Measurements from ENCODE around the gene IQCE.

The IQCE gene

DNA sequence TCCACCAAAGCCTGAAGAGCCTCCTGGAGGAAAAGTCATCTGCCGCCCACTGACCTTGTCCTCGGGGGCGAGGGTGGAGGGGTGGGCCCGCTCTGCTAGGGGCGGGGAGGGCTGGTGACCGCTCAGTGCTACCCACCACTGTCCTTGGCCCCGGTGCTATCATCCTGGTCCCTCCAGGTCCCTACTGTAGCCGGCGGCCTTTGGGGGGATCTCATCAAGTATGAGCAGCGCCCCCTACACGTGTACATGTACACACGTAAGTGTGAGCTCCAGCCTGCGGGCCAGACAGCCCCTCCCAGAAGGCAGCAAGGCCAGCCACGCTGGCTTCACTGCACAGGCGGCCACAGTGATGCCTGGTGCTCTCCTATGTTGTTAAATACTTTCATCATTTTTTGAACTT is 92.6 kb downstream of the IQCE start:
- no peak for DNase-seq

DNA sequence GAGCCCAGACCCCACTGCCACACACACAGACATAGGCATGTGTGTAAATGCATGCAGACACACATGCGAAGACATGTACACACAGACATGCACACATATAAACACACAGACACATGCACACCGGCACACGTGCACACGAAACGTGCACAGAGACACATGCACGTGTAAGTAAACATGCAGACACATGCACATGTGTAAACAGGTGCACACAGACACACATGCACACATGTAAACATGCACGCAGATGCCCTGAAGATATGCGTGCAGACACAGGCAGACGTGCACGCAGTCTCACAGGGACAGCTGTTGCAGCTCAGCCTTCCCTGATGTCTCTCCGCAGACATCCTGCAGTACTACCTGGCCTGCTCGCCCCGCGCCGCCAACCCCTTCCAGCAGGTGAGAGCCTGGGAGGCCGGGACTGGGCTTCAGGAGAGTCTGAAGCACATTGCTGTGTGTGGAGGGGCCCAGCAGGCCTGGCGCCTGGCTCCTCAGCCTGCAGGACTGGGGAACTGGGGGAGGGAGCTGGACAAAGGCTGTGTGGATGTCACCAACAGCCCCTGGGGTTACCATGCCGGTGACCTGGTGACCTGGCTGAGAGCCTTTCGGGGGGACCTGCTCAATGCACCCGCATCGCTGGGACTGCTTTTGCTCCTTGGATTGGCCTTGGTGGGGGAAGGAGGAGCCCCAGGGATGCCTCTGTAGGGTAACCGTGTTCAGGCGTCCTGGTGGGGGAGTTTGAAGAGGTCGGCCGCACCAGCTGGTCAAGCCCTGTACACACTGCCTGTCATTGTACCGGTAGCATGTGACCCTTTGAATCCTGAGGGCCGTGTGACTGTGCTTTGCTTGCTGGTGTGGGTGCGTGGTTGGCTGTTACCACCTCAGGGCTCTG is 93.3 kb downstream of the IQCE start:
- DNase-seq: no peak

DNA sequence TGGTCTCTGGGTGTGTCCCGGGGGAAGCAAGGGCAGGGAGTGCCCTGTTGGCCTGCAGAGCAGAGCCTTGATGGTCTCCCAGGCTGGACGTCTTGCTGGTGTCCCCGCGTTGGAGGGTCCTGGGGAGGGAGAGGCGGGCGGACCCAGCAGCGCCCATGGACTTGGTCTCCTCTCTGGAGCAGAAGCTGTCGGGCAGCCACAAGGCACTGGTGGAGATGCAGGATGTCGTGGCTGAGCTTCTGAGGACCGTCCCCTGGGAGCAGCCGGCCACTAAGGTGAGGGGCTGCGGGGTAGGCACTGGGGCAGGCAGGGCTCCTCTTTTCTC is 93.9 kb downstream of the IQCE start:
- no peak for DNase-seq

DNA sequence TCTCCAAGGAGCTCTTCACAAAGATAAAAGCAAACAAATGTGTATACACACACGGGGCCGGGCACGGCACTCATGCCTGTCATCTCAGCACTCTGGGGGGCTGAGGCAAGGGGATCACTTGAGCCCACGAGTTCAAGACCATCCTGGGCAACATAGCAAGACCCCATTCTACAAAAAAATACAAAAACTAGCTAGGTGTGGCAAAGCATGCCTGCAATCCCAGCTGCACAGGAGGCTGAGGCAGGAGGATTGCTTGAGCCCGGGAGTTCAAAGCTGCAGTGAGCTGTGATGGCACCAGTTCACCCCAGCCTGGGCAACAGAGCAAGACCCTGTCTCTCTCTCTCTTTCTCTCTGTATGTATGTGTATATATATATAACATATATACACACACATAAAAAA is 95.3 kb downstream of the IQCE start:
- DNase-seq: no peak

DNA sequence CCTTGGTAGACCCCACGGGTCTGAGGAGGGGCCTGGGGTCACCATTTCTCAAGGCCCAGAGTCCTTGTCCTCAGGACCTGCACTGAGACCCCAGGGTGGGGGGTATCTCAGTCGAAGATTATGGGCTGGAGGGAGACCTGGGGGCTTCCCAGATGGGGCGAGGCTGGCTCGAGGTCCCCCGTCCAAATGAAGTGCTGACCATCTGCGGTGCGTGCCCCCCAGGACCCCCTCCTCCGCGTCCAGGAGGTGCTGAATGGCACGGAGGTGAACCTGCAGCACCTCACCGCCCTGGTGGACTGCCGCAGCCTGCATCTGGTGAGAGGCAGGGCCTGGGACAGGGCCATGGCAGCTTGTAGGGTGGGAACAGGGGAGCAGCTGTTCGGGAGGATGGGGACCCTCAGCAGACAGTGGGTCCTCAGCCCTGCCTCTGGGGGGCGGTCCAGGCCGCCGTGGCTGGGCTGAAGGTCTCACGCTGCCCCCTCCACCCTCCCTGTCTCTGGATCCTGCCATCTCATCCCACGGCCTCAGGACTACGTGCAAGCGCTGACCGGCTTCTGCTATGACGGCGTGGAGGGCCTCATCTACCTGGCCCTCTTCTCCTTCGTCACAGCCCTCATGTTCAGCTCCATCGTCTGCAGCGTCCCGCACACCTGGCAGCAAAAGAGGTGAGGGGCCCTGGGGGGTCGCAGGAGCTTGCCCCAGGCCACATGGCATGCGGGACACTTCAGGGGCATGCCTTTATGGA is 97.3 kb downstream of the IQCE start:
- no peak for DNase-seq

DNA sequence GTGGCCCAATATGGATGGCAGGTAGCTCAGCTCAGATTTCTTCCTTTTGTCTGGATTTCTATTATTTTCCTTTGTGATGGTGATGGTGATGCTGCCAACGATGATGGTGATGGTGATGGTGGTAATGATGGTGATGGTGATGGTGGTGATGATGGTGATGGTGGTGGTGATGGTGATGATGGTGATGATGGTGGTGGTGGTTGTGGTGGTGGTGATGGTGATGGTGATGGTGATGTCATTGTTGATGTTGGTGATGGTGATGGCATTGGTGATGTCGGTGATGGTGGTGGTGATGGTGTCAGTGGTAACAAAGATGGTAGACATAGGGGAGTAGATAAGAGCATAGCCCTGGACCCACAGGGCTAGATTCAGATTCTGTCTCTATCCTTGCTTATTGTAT is 98.4 kb downstream of the IQCE start:
- no peak for DNase-seq

DNA sequence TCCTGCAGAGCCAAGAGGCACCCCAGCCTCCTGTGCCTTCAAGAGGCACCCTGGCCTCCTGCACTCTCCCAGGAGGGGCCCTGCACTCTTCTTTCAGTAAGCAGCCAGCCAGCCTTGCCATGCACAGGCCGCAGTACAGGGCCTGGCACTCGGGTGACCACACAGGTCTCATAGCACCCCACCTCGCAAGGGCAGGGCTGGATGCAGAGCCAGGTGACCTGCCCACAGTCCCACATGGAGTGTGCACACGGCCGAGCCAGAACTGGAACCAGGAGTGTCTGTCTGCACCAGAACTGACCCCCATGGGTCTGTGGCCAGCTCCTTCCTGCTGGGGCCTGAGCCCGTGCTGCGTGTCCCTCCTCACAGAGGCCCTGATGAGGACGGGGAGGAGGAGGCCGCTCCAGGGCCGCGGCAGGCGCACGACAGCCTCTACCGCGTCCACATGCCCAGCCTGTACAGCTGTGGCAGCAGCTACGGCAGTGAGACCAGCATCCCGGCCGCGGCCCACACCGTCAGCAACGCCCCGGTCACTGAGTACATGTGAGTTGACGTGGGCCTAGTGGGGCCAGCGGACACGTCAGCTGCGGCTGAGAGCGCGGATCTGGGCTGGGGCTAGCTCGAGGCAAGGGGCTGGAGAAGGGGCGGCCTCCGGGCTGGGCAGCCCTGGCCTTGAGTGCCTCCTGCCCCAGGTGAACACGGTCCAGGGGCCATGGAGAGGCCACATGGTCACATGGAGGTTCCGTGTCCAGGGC is 99.3 kb downstream of the IQCE start:
- DNase-seq: no peak

DNA sequence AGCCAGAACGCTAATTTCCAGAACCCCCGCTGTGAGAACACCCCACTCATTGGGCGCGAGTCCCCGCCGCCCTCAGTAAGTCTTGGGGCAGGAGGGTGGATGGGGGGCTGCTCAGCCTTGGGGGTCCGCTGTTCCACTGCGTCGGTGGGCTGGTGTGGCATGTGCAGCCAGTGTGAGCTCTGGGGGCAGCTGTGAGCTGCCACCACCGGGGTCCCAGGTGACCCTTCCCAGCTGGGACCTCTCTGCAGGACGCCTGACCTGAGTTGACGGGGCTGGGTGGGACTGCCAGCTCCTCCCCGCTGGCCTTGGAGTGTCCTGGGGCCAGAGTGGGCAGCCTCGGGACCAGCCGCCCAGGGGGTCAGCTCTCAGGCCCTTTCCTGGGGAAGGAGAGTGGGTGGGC is 100.2 kb downstream of the IQCE start:
- DNase-seq: no peak

DNA sequence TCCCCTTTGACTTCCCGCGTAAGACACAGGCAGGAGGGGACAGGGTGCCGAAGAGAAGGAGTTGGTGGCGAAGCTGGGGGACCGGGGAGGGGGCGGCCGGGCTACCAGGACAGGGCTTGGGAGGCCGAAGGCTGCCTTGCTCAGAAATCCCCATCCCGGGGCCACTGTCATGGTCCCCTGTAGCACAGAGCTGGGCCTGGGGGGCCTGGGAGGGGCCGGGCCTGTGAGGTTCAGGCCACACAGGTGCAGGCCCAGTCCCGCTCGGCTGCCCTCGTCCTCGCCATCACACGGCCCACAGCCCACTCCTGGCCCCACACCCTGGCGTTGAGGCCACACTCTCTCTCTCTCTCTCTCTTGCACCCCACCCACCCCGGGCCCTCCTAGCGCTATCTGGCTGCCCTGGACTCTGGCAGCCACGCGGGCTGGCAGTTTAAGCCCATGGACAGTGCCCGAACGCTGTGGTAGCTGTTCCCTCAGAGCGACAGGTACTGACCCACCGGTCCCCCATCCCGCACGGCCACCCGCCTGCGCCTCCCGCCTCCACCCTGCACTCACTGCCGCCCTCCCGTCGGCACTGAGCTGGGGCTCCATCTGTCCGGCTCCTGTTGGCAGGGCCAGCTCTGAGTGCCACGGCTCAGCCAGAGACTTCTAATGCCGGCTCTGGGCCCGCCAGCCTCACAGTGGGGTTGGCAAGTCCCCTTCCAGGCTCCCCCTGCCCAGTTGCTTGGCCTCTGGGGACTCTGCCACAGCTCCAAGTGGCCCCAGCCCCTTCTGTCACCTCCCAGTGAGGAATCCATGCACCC is 101.0 kb downstream of the IQCE start:
- no peak for DNase-seq

DNA sequence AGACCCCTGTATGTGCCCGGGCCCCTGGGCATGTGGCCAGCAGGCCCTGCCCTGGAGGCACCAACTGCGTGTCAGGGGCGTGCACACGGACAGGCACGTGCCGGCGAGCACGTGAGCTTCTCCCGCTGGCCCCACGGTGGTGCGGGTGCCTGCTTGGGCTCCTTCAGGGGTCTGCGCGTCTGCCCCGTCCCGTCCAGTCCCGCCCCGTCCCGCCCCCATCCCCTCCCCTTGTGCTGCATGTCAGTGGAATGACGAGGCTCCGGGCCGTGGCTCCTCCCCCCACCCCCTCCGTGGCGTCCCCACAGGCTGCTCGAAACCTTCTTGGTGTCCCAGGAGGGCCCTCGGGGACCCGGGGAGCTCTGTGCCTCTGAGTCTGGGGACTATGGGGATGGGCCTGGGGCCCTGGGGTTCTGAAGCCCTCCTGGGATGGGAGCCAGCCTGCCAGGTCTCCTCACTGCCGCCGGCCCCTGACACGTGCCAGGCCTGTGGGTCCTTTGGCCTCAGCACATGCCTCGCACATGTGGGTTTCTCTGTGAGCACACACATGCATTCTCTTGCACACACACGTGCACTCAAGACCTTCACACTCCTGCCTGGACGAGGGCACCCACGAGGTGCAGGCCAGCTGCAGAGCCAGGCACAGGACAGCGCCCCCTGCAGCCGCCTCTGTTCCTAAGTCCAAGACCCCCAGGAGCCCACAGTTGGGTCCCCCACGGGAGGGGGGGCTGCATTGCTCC is 101.7 kb downstream of the IQCE start:
- DNase-seq: no peak

DNA sequence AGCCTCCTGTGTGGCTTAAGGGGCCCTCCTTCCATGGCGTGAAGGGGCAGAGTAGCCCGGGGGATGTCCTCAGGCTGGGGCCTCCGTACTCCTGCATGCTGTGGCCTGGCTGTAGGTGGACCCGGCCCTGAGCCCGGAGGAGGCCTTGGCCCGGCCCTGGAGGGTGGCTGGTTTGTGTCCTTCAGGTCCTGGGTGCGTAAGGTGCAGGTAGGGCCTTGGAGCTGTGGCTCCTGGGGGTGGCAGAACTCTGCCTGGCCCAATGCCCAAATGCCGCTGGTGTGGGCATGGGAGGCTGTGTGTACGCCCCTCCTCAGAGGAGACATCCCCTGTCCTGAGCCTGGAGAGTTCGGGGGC is 102.3 kb downstream of the IQCE start:
- no peak for DNase-seq

DNA sequence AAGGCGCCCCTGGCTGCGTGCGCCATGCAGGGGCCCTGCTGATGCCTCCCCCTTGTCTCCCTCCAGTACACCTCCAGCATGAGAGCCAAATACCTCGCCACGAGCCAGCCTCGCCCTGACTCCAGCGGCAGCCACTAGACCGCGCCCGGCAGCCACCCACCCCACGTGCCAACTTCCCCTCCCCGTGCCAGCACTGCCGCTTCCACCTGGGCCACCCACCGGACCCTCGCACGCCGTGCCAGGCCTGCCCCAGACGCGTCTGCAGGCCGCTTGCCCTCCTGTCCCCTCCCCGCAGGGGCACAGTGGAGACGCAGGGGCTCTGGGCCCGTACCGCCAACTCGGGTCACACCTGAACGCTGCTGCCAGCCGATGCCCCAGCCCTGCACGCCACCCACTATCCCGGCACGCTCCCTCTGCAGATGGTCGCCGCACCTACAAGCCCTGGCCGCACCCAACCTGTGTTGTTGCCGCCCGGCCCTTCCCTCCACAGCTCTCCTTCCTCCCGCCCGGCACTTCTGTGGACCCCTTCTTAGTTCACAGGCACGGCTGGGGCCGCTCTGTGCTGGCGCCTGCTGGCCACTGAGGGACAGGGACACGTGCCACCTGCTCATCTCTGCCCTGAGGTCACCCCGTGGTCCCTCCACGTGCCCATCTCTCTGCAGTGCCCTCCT is 103.0 kb downstream of the IQCE start:
- DNase-seq: no peak

DNA sequence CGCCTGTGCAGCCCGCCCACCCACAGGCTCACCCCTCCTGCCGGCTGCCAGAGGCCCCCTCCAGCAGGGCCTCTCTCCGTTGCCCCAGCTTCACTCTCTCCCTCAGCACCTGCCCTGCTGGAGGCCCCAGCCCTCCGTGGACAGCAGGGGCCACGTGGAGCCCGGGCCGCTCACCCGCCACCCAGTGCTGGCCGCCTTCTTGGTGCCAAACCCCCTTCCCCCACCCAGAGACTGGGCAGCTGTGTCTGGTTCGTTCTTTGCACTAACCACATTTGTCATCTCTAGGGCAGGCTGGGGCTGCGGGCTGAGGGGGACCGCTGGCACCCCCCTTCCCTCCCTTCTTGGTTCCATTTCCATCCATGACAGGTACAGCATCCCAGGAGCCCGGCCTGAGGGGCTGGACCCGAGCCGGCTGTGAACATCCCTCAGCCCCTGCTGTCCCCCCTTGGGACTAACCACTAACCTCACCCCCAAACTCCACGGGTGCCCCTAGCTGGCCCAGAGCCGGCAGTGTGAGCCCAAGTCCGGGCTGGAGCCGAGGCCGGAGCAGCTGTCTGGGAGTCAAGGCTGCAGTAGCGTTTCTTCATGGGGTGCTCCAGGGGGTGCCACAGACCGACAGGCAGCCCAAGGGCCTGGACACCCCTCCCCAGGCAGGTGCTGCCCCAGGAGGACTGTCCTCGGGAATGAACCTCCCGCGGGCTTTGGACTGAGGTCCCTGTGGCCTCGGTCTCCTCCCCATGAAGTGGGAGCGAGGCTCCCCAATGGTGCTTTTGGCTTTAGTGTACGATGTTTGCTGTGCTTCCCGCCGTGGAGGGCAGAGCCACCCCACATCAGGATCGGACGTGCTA is 103.7 kb downstream of the IQCE start:
- no peak for DNase-seq

DNA sequence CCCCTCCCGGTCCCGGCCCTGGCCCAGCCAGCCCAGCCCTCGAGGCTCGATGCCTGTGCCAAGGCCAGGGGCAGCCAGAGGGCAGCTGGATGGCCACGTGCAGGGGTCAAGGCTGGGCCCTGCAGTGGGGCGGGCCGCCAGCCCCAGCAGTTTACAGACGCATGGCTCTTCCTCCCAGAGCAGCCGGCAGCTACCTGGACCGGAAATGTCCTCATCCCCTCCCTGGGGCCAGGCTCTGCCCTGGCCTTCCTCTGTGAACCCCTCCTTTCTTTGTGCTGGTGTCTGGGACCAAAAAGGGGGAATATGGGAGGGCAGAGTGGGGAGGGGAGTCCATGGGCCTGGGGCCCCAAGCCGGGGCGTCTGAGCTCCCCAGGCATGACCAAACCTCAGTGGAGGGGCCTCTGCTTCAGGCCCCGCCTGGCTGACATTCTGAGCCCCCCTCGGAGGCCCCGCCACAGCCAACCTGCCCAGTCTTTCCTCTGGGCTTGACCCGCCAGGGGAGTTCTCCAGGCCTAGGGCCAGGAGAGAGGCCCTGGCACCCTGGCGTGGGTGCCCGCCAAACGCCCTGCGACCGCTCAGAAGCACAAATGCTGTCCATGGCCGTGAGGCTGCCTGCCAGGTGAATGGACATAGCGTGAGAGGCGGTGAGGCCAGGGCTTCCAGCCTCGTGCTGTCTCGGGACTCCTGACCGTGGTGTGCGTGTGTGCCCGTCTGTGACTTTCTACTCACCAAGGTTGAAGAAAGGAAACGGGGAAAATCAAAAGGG is 104.5 kb downstream of the IQCE start:
- DNase-seq: no peak

DNA sequence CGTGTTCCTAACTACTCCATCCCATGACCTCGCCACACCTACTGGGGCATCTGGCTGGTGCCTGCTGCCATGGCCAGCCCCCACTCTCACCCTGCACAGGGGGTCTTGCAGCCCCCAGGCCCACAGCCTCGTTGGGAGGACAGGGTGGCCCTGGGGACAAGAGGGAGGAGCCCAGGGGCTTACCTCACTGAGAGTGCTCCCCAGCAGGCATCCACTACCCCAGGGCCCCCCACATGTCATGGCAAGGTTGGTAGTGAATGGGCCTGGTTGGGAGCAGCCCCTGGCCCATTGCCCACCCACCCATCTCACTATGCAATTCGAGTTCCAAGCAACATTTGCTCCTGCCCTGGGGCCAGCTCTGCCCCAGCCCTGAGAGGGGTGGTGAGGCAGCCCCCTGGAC is 105.2 kb downstream of the IQCE start:
- DNase-seq: no peak
